B cell (primary cell): ENCODE results near the gene CENPF. TPM values are rescaled to one million over a fixed set of nuclear protein-coding genes. Genes with fewer than 3 reads are reported as not detected.
"Not testable (repeated sequence)": the region's sequence is repeated elsewhere in the genome, so short reads cannot be mapped to it uniquely, and the experiment has no call there.

ENCODE experiments used
- ATAC-seq: fragments of 200-7000 bp; cut with Tn5 transposase; one replicate; pipeline ENCODE4 v1.10.0; 2021; ENCODE audit warnings: low read depth, mild to moderate bottlenecking, moderate number of reproducible peaks, moderate library complexity
- CTCF ChIA-PET: fragments of 350-600 bp; sonication (Branson Sonifier 250); formaldehyde crosslinking; loops from one replicate; lab custom pipeline; 2021; ENCODE audit warnings: antibody characterized with exemption, inconsistent platforms; lab: Charles Lee
- POLR2A ChIA-PET: fragments of 350-600 bp; sonication (Branson Sonifier 250); formaldehyde crosslinking; loops from one replicate; lab custom pipeline; 2021; ENCODE audit warnings: antibody characterized with exemption; lab: Charles Lee
- DNase-seq: peaks from one replicate; pipeline ENCODE4 v3.0.0; 2013
- H2AFZ ChIP-seq: 2 replicates; pipeline ENCODE4 v1.6.1; 2012; ENCODE audit warnings: mild to moderate bottlenecking, low read depth, low read length; ENCODE audit not compliant: insufficient read depth, poor library complexity, severe bottlenecking
- H3K27ac ChIP-seq, 2 donors: 1 replicate in 1 of 2; 2 replicates in 1 of 2; pipeline ENCODE4 v1.5.1; 2012 to 2013; ENCODE audit warnings: low read length in 2 of 2, mild to moderate bottlenecking in 2 of 2, moderate library complexity in 1 of 2
- H3K27me3 ChIP-seq, 4 experiments: fragments of 200-600 bp in 1 of 4; sonication (generic) in 1 of 4; replicated peaks in 1 of 4; 1 replicate in 2 of 4; 2 replicates in 2 of 4; pipeline versions ENCODE4 v1.6.1 to v1.7.0; 2013 to 2016; ENCODE audit warnings: low read length in 3 of 4, mild to moderate bottlenecking in 2 of 4, mixed read lengths in 1 of 4, moderate library complexity in 1 of 4; ENCODE audit not compliant: insufficient read depth in 4 of 4, control insufficient read depth in 3 of 4; ENCODE audit errors: control extremely low read depth in 1 of 4
- H3K36me3 ChIP-seq, 2 experiments: replicated peaks in 1 of 2; 1 replicate in 1 of 2; 2 replicates in 1 of 2; pipeline versions ENCODE4 v1.6.1 to v1.7.1; 2013; ENCODE audit warnings: low read length in 1 of 2; ENCODE audit not compliant: insufficient read depth in 2 of 2, control insufficient read depth in 1 of 2; ENCODE audit errors: control extremely low read depth in 1 of 2, extremely low read depth in 1 of 2
- H3K4me1 ChIP-seq, 2 donors: fragments of 200-600 bp in 1 of 2; sonication (generic) in 1 of 2; 1 replicate in 1 of 2; 2 replicates in 1 of 2; pipeline versions ENCODE4 v1.5.1 to v1.6.1; 2013 to 2017; ENCODE audit warnings: low read length in 2 of 2; ENCODE audit not compliant: control insufficient read depth in 2 of 2, insufficient read depth in 2 of 2
- H3K4me2 ChIP-seq: replicated peaks from 2 replicates; pipeline ENCODE3; 2012; ENCODE audit warnings: mild to moderate bottlenecking, low read depth, low read length; ENCODE audit not compliant: poor library complexity, severe bottlenecking
- H3K4me3 ChIP-seq, 5 experiments: fragments of 200-600 bp in 1 of 5; sonication (generic) in 1 of 5; 1 replicate in 3 of 5; 2 replicates in 2 of 5; pipeline versions ENCODE4 v1.5.1 to v1.7.0; 2011 to 2016; ENCODE audit warnings: low read length in 4 of 5, mild to moderate bottlenecking in 4 of 5, low read depth in 2 of 5, control low read depth in 1 of 5, moderate library complexity in 1 of 5; ENCODE audit not compliant: insufficient read depth in 1 of 5; ENCODE audit errors: control extremely low read depth in 1 of 5, extremely low read depth in 1 of 5
- H3K79me2 ChIP-seq: fragments of 200-600 bp; sonication (generic); one replicate; pipeline ENCODE4 v1.6.0; 2016; ENCODE audit warnings: low read length; ENCODE audit not compliant: control insufficient read depth, insufficient read depth
- H3K9ac ChIP-seq: fragments of 200-600 bp; sonication (generic); 2 replicates; pipeline ENCODE4 v1.6.1; 2017; ENCODE audit warnings: mild to moderate bottlenecking, low read length, moderate library complexity
- H3K9me3 ChIP-seq, 3 donors: one replicate each; pipeline versions ENCODE4 v1.6.1 to v1.7.1; 2013; ENCODE audit warnings: low read length in 2 of 3; ENCODE audit not compliant: control insufficient read depth in 2 of 3, insufficient read depth in 1 of 3; ENCODE audit errors: control extremely low read depth in 1 of 3
- H4K20me1 ChIP-seq: 2 replicates; pipeline ENCODE4 v1.6.0; 2012; ENCODE audit warnings: mild to moderate bottlenecking, low read length; ENCODE audit not compliant: insufficient read depth, control insufficient read depth, poor library complexity, severe bottlenecking
- H3K27ac Mint-ChIP-seq: one replicate; pipeline ENCODE4 v1.8.0; 2021; ENCODE audit warnings: mixed read lengths
- H3K27me3 Mint-ChIP-seq: one replicate; pipeline ENCODE4 v1.8.0; 2021; ENCODE audit warnings: mixed read lengths
- H3K4me1 Mint-ChIP-seq: one replicate; pipeline ENCODE4 v1.8.0; 2021; ENCODE audit warnings: mixed read lengths
- H3K4me3 Mint-ChIP-seq: one replicate; pipeline ENCODE4 v1.8.0; 2021; ENCODE audit warnings: mixed read lengths
- H3K9me3 Mint-ChIP-seq: one replicate; pipeline ENCODE4 v1.8.0; 2022; ENCODE audit warnings: mixed read lengths; ENCODE audit not compliant: insufficient read depth
- CTCF ChIP-seq: fragments of 200-600 bp; IDR thresholded peaks from one replicate; pipeline ENCODE4 v1.8.0; 2022; ENCODE audit warnings: antibody characterized with exemption, mild to moderate bottlenecking
- EZH2 ChIP-seq: IDR thresholded peaks from 2 replicates; pipeline ENCODE4 v1.6.1; 2012; ENCODE audit warnings: borderline replicate concordance, low read depth, mild to moderate bottlenecking, moderate library complexity, low read length; ENCODE audit not compliant: insufficient read depth, poor library complexity, severe bottlenecking
- WGBS: methylation state at CpG from one replicate; pipeline ENCODE4 v1.1.5; 2013; ENCODE audit warnings: missing lambda C conversion rate; ENCODE audit not compliant: insufficient coverage; 5-methylcytosine and 5-hydroxymethylcytosine counted together
- intact Hi-C: fragments of 100-400 bp; cut with micrococcal nuclease; formaldehyde crosslinking; loops from one replicate; pipeline ENCODE4 v1.10.0; 2022
- polyA plus RNA-seq: library from polyadenylated mRNA; depleted of rRNA; stranded (reverse); fragments of >200 nt; gene quantifications from 2 replicates; pipeline ENCODE4 v1.2.3, GENCODE V29; 2012
- total RNA-seq, 2 donors: library from RNA; stranded (reverse); fragments of 120-200 nt in 1 of 2; gene quantifications; 1 replicate in 1 of 2; 2 replicates in 1 of 2; pipeline versions ENCODE4 v1.2.3 to v1.2.4, GENCODE V29; 2013 to 2022

The CENPF gene
- total and polyA plus RNA-seq, 2 donors (not counting 1 experiment from before 2014, with no cell fraction given): 0.12 to 3.0 TPM

- ATAC-seq (no peak), DNase-seq (no peak)
- H3K4me1 Mint-ChIP-seq: peaks cover 3% of the 10 kb centered on the region
- no peak overlapping the region for H3K27ac ChIP-seq
- POLR2A ChIA-PET: no interaction called here
- H3K9me3 ChIP-seq: peaks cover 0 to 15% (median 15%) of the 10 kb centered on the region in 3 donors
- no peaks in the 10 kb centered on the region for H3K79me2 ChIP-seq
- H3K4me3 Mint-ChIP-seq: no peak overlapping the region
- no peaks in the 10 kb centered on the region for H4K20me1 ChIP-seq
- H3K27ac Mint-ChIP-seq: no peak overlapping the region
- TF ChIP-seq EZH2 (no peak), CTCF (no peak)
- no peaks in the 10 kb centered on the region for H3K36me3 ChIP-seq
- CTCF ChIA-PET: no interaction called here
- WGBS: no CpG with 5 or more reads among the region's 3 CpGs
- no peak overlapping the region for H3K9ac ChIP-seq
- peaks cover 0 to 4% of the 10 kb centered on the region in 2 donors for H3K4me1 ChIP-seq
- no peaks in the 10 kb centered on the region for H3K27me3 ChIP-seq
- no peak overlapping the region for H3K4me2 ChIP-seq
- no peak overlapping the region for H2AFZ ChIP-seq
- H3K27me3 Mint-ChIP-seq: peaks cover 5% of the 10 kb centered on the region
- H3K9me3 Mint-ChIP-seq: peaks cover 10% of the 10 kb centered on the region
- intact Hi-C loops: no loop called here
- H3K4me3 ChIP-seq: no peak overlapping the region
Observed at GRCh38 chr1:214574598-214575411, 28.2 kb upstream of the CENPF start.

DNA sequence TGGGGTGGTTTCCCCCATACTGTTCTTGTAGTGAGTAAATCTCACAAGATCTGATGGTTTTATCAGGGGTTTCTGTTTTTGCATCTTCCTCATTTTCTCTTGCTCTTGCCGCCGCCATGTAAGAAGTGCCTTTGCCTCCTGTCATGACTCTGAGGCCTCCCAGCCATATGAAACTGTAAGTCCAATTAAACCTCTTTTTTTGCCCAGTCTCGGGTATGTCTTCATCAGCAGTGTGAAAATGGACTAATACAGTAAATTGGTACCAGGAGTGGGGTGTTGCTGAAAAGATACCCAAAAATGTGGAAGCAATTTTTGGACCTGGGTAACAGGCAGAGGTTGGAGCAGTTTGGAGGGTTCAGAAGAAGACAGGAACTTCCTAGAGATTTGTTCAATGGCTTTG lies 26.9 kb upstream of the CENPF start:
- H3K27ac ChIP-seq, ATAC-seq, H3K4me1 Mint-ChIP-seq, POLR2A ChIA-PET, H3K4me1 ChIP-seq, H4K20me1 ChIP-seq, intact Hi-C loops, H2AFZ ChIP-seq, H3K4me2 ChIP-seq, H3K36me3 ChIP-seq, H3K4me3 Mint-ChIP-seq, H3K27me3 ChIP-seq, H3K27me3 Mint-ChIP-seq, H3K4me3 ChIP-seq, H3K79me2 ChIP-seq, H3K9ac ChIP-seq, DNase-seq, CTCF ChIA-PET, H3K27ac Mint-ChIP-seq: not testable (repeated sequence)
- H3K9me3 Mint-ChIP-seq: peaks cover 10% of the 10 kb centered on the region
- peaks cover 0 to 15% (median 15%) of the 10 kb centered on the region in 3 donors for H3K9me3 ChIP-seq
- WGBS: 75% methylated on average over 2 of the region's 3 CpGs
